Liver (tissue), 9 donors: ENCODE results near the gene TNP2. TPM values are rescaled to one million over a fixed set of nuclear protein-coding genes. Genes with fewer than 3 reads are reported as not detected.

ENCODE experiments used
- DNase-seq: peaks from one replicate; pipeline ENCODE4 v3.0.0-alpha.2; 2017; ENCODE audit warnings: low spot score
- H3K27ac ChIP-seq, 2 donors: one replicate each; pipeline ENCODE4 v1.7.0; 2013; ENCODE audit warnings: inconsistent platforms in 2 of 2, low read length in 2 of 2, control low read depth in 1 of 2, low read depth in 1 of 2, mild to moderate bottlenecking in 1 of 2
- H3K27me3 ChIP-seq, 4 donors: one replicate each; pipeline versions ENCODE4 v1.6.1 to v1.7.0; 2013; ENCODE audit warnings: low read length in 3 of 4, inconsistent platforms in 1 of 4, mild to moderate bottlenecking in 1 of 4, moderate library complexity in 1 of 4; ENCODE audit not compliant: control insufficient read depth in 4 of 4, insufficient read depth in 4 of 4
- H3K36me3 ChIP-seq, 4 donors: one replicate each; pipeline versions ENCODE4 v1.6.1 to v1.7.0; 2013; ENCODE audit warnings: low read length in 3 of 4, mild to moderate bottlenecking in 3 of 4, low read depth in 1 of 4, moderate library complexity in 1 of 4; ENCODE audit not compliant: control insufficient read depth in 4 of 4, insufficient read depth in 3 of 4
- H3K4me1 ChIP-seq, 4 donors: one replicate each; pipeline versions ENCODE4 v1.6.1 to v1.7.0; 2013; ENCODE audit warnings: low read length in 3 of 4, mild to moderate bottlenecking in 3 of 4, moderate library complexity in 1 of 4; ENCODE audit not compliant: control insufficient read depth in 4 of 4, insufficient read depth in 4 of 4
- H3K4me3 ChIP-seq, 3 donors: one replicate each; pipeline versions ENCODE4 v1.6.1 to v1.7.0; 2013; ENCODE audit warnings: low read length in 3 of 3, control low read depth in 1 of 3, low read depth in 1 of 3, mild to moderate bottlenecking in 1 of 3
- H3K9ac ChIP-seq, 2 donors: one replicate each; pipeline ENCODE4 v1.7.0; 2013; ENCODE audit warnings: low read length in 2 of 2, mild to moderate bottlenecking in 2 of 2, moderate library complexity in 2 of 2, control low read depth in 1 of 2, low read depth in 1 of 2
- H3K9me3 ChIP-seq, 4 donors: one replicate each; pipeline versions ENCODE4 v1.6.1 to v1.7.0; 2013; ENCODE audit warnings: low read length in 3 of 4; ENCODE audit not compliant: control insufficient read depth in 4 of 4
- ATF3 ChIP-seq: IDR thresholded peaks from 2 replicates; pipeline ENCODE4 v1.6.1; 2016; ENCODE audit warnings: antibody characterized with exemption
- CTCF ChIP-seq: fragments of 150-350 bp; IDR thresholded peaks from 2 replicates; pipeline ENCODE4 v1.5.1; 2017; ENCODE audit warnings: improper control_type of control experiment, low read depth, low read length; ENCODE audit not compliant: missing input control
- FOXA1 ChIP-seq: IDR thresholded peaks from 2 replicates; pipeline ENCODE4 v1.6.1; 2016; ENCODE audit warnings: antibody characterized with exemption
- FOXA2 ChIP-seq: IDR thresholded peaks from 2 replicates; pipeline ENCODE4 v1.6.1; 2016; ENCODE audit warnings: antibody characterized with exemption
- GABPA ChIP-seq, 2 donors: IDR thresholded peaks in 1 of 2; conservative IDR thresholded peaks in 1 of 2; 2 replicates each; pipeline ENCODE4 v1.6.1; 2016; ENCODE audit warnings: antibody characterized with exemption in 2 of 2, mild to moderate bottlenecking in 1 of 2, moderate library complexity in 1 of 2
- HNF4G ChIP-seq: IDR thresholded peaks from 2 replicates; pipeline ENCODE4 v1.6.1; 2016; ENCODE audit warnings: antibody characterized with exemption
- JUND ChIP-seq, 2 donors: IDR thresholded peaks; 2 replicates each; pipeline ENCODE4 v1.6.1; 2016; ENCODE audit warnings: antibody characterized with exemption in 2 of 2
- NR2F2 ChIP-seq: IDR thresholded peaks from 2 replicates; pipeline ENCODE4 v1.6.1; 2016; ENCODE audit warnings: antibody characterized with exemption
- REST ChIP-seq: IDR thresholded peaks from 2 replicates; pipeline ENCODE4 v1.6.1; 2016; ENCODE audit warnings: antibody characterized with exemption, mild to moderate bottlenecking
- RXRA ChIP-seq, 2 donors: IDR thresholded peaks; 2 replicates each; pipeline ENCODE4 v1.6.1; 2017 to 2018; ENCODE audit warnings: antibody characterized with exemption in 2 of 2, mild to moderate bottlenecking in 1 of 2
- SP1 ChIP-seq: IDR thresholded peaks from 2 replicates; pipeline ENCODE4 v1.6.1; 2018; ENCODE audit warnings: antibody characterized with exemption, mild to moderate bottlenecking
- TAF1 ChIP-seq: conservative IDR thresholded peaks from 2 replicates; pipeline ENCODE4 v1.6.1; 2016; ENCODE audit warnings: antibody characterized with exemption, mild to moderate bottlenecking
- ZBTB33 ChIP-seq: IDR thresholded peaks from 2 replicates; pipeline ENCODE4 v1.6.1; 2016; ENCODE audit warnings: antibody characterized with exemption
- WGBS: extraction: QIAGEN DNeasy Blood & Tissue Kit; methylation state at CpG from one replicate; pipeline ENCODE4 v1.1.7; 2013; 5-methylcytosine and 5-hydroxymethylcytosine counted together
- polyA plus RNA-seq, 2 donors: library from polyadenylated mRNA; stranded (reverse) in 1 of 2; unstranded in 1 of 2; fragments of 200-250 nt in 1 of 2; fragments of >200 nt in 1 of 2; fragmentation: Nextera tagmentation in 1 of 2; extraction: Ambion mirVana in 1 of 2; gene quantifications; one replicate each; pipeline versions ENCODE4 v1.2.1 to v1.2.3, GENCODE V29; 2013 to 2015
- total RNA-seq, 2 donors: library from RNA; depleted of rRNA; stranded (reverse); fragments of >200 nt; gene quantifications; one replicate each; pipeline ENCODE4 v1.2.3, GENCODE V29; 2014
- donor health status: healthy.
- donor health status: healthy.
- donor health status: healthy.
- donor health status: healthy.
- donor health status: healthy.

The TNP2 gene
- total and polyA plus RNA-seq, 4 donors = not detected

GRCh38 chr16:11285842-11286241, 16.7 kb upstream of the TNP2 start (continued):
- no peak for TF ChIP-seq GABPA (IDR thresholded peaks at IDR 0.05 in 1 of 2, conservative IDR thresholded peaks at IDR 0.05 in 1 of 2)
- TF ChIP-seq ATF3 = no peak
- no peak for TF ChIP-seq FOXA1
- TF ChIP-seq TAF1 = no peak

- no peak for DNase-seq
- no peaks in the 10 kb centered on the region for H3K9me3 ChIP-seq
- H3K36me3 ChIP-seq = no peaks in the 10 kb centered on the region
- no peak overlapping the region for H3K27ac ChIP-seq
- WGBS = 81% methylated on average over 4 of the region's 4 CpGs
- no peak overlapping the region for H3K4me3 ChIP-seq
- TF ChIP-seq CTCF = no peak
- no peak for TF ChIP-seq TAF1
- no peak for TF ChIP-seq SP1
- no peak for TF ChIP-seq ATF3
- TF ChIP-seq HNF4G = no peak
- TF ChIP-seq NR2F2 = no peak
- no peak for TF ChIP-seq FOXA1
- TF ChIP-seq ZBTB33 = no peak
- no peak overlapping the region for H3K9ac ChIP-seq
- H3K4me1 ChIP-seq = peaks cover 2 to 12% (median 10%) of the 10 kb centered on the region in 4 donors
- H3K27me3 ChIP-seq = no peaks in the 10 kb centered on the region
These were observed 14.7 kb upstream of the TNP2 start for GRCh38 chr16:11283820-11284248.

- no peak for DNase-seq
- 93% methylated on average over 25 of the region's 25 CpGs for WGBS
- no peak within 1 kb of the TSS for H3K9ac ChIP-seq
- no peak within 1 kb of the TSS for H3K27ac ChIP-seq
- no peaks in the 10 kb centered on the region for H3K27me3 ChIP-seq
- no peaks in the 10 kb centered on the region for H3K9me3 ChIP-seq
- H3K36me3 ChIP-seq = no peaks in the 10 kb centered on the region
- peaks cover 2 to 12% (median 10%) of the 10 kb centered on the region in 4 donors for H3K4me1 ChIP-seq
- H3K4me3 ChIP-seq = no peak within 1 kb of the TSS
- no peak for TF ChIP-seq SP1
- TF ChIP-seq FOXA1 = no peak
- no peak for TF ChIP-seq JUND (IDR thresholded peaks at IDR 0.05)
- TF ChIP-seq HNF4G = no peak
- TF ChIP-seq ATF3 = no peak
- no peak for TF ChIP-seq GABPA (IDR thresholded peaks at IDR 0.05 in 1 of 2, conservative IDR thresholded peaks at IDR 0.05 in 1 of 2)
- TF ChIP-seq ZBTB33 = no peak
- TF ChIP-seq NR2F2 = no peak
- TF ChIP-seq CTCF = no peak
- TF ChIP-seq FOXA2 = no peak
- TF ChIP-seq REST = no peak
- no peak for TF ChIP-seq RXRA (IDR thresholded peaks at IDR 0.05)
These were observed 11.7 kb upstream of the TNP2 start, which contains the start of gene PRM1 for GRCh38 chr16:11280616-11281522. PRM1 (minus strand) TSS chr16:11281330; CDS start chr16:11281238, 92 bp downstream.
